Calu3 (cell line): ENCODE results near the gene IL1R2. TPM values are rescaled to one million over a fixed set of nuclear protein-coding genes. Genes with fewer than 3 reads are reported as not detected.

Source experiments
- BruUV-seq: library from RNA; stranded (reverse); fragments of 400-500 nt; replicated peaks from 2 replicates; lab custom pipeline; 2021; lab: Mats Ljungman, UMichigan
- CTCF ChIA-PET: fragments of 300-600 bp; sonication (Branson Sonifier 250); formaldehyde crosslinking; loops from one replicate; lab custom pipeline; 2022; ENCODE audit warnings: antibody characterized with exemption; lab: Charles Lee
- DNase-seq: peaks from one replicate; pipeline ENCODE4 v3.0.0; 2022
- H3K27ac Mint-ChIP-seq: one replicate; pipeline ENCODE4 v1.8.0; 2022; ENCODE audit warnings: mixed read lengths; ENCODE audit not compliant: unreplicated experiment
- H3K27me3 Mint-ChIP-seq: one replicate; pipeline ENCODE4 v1.8.0; 2022; ENCODE audit warnings: mixed read lengths; ENCODE audit not compliant: unreplicated experiment
- H3K36me3 Mint-ChIP-seq: one replicate; pipeline ENCODE4 v1.8.0; 2022; ENCODE audit warnings: mild to moderate bottlenecking, moderate library complexity, mixed read lengths; ENCODE audit not compliant: insufficient read depth, unreplicated experiment
- H3K4me1 Mint-ChIP-seq: one replicate; pipeline ENCODE4 v1.8.0; 2022; ENCODE audit warnings: mild to moderate bottlenecking, low read depth, mixed read lengths; ENCODE audit not compliant: unreplicated experiment
- H3K4me3 Mint-ChIP-seq: one replicate; pipeline ENCODE4 v1.8.0; 2022; ENCODE audit warnings: mild to moderate bottlenecking, low read depth, moderate library complexity, mixed read lengths; ENCODE audit not compliant: unreplicated experiment
- H3K9me3 Mint-ChIP-seq: one replicate; pipeline ENCODE4 v1.8.0; 2022; ENCODE audit warnings: low read depth, mixed read lengths; ENCODE audit not compliant: unreplicated experiment
- CTCF ChIP-seq: fragments of 200-600 bp; IDR thresholded peaks from one replicate; pipeline ENCODE4 v1.8.0; 2022; ENCODE audit warnings: antibody characterized with exemption; ENCODE audit not compliant: unreplicated experiment
- intact Hi-C: fragments of 100-400 bp; cut with micrococcal nuclease; formaldehyde crosslinking; loops from one replicate; pipeline ENCODE4 v1.10.0; 2022; ENCODE audit not compliant: unreplicated experiment
- total RNA-seq: library from RNA; stranded (reverse); gene quantifications from 2 replicates; pipeline ENCODE4 v1.2.3, GENCODE V29; 2022

Gene IL1R2
- total RNA-seq, 1 experiment from 2014 or later: not detected

GRCh38 chr2:102040229-102040628 lies 48.5 kb downstream of the IL1R2 start:
- Mint-ChIP-seq H3K4me1 (peaks cover 8% of the 10 kb centered on the region), H3K27ac (no peak overlapping the region), H3K9me3 (peaks cover 7% of the 10 kb centered on the region), H3K4me3 (no peak overlapping the region), H3K36me3 (no peaks in the 10 kb centered on the region), H3K27me3 (peaks cover 18% of the 10 kb centered on the region)
- intact Hi-C loops: no loop called here
- DNase-seq: no peak
- CTCF ChIA-PET: interaction anchor here (0.6 kb wide), 1 partner anchor 86 kb away, joined by 3 read pairs; no protein-coding TSS in a partner anchor
- TF ChIP-seq CTCF: no peak
- no TSS peak for BruUV-seq

- intact Hi-C loops: no loop called here
- Mint-ChIP-seq H3K27me3 (peaks cover 18% of the 10 kb centered on the region), H3K36me3 (no peaks in the 10 kb centered on the region), H3K27ac (no peak overlapping the region), H3K4me3 (no peak overlapping the region), H3K4me1 (peaks cover 8% of the 10 kb centered on the region), H3K9me3 (peaks cover 5% of the 10 kb centered on the region)
- no peak for TF ChIP-seq CTCF
- BruUV-seq: no TSS peak
- no peak for DNase-seq
- CTCF ChIA-PET: no interaction called here
Observed at GRCh38 chr2:102041351-102041750, 49.6 kb downstream of the IL1R2 start.

- Mint-ChIP-seq H3K9me3 (peaks cover 5% of the 10 kb centered on the region), H3K27ac (no peak overlapping the region), H3K27me3 (peaks cover 18% of the 10 kb centered on the region), H3K4me3 (no peak overlapping the region), H3K4me1 (peaks cover 8% of the 10 kb centered on the region), H3K36me3 (no peaks in the 10 kb centered on the region)
- DNase-seq: no peak
- TF ChIP-seq CTCF: no peak
- CTCF ChIA-PET: no interaction called here
- no TSS peak for BruUV-seq
- intact Hi-C loops: no loop called here
Observed at GRCh38 chr2:102042196-102043081, 50.7 kb downstream of the IL1R2 start.

- Mint-ChIP-seq H3K36me3 (no peaks in the 10 kb centered on the region), H3K9me3 (peaks cover 5% of the 10 kb centered on the region), H3K4me3 (no peak overlapping the region), H3K27me3 (peaks cover 18% of the 10 kb centered on the region), H3K27ac (no peak overlapping the region), H3K4me1 (peaks cover 14% of the 10 kb centered on the region)
- no peak for DNase-seq
- intact Hi-C loops: no loop called here
- no TSS peak for BruUV-seq
- TF ChIP-seq CTCF: no peak
- CTCF ChIA-PET: no interaction called here
Observed at GRCh38 chr2:102043560-102043959, 51.8 kb downstream of the IL1R2 start.
